ENCODE measurements around the gene EHBP1L1.
A peak's percentile ranks its signal among the peaks of the same experiment; 100 is the strongest.
"Not testable (repeated sequence)": the region's sequence is repeated elsewhere in the genome, so short reads cannot be mapped to it uniquely, and the experiment has no call there.

The EHBP1L1 gene

GRCh38 chr11:65562020-65562419, 13.8 kb upstream of the EHBP1L1 start:
- Histone ChIP-seq H2BK12ac (ENCODE audit: low read length) (no peak overlapping the region), H3K4ac (ENCODE audit: low read depth, low read length) (no peak overlapping the region), H3K79me2 (ENCODE audit: control insufficient read depth, insufficient read depth, low read length, poor library complexity) (peaks cover 6% of the 10 kb centered on the region), H3K36me3 (ENCODE audit: control insufficient read depth in 1 of 2, insufficient read depth in 2 of 2, low read length in 2 of 2) (no peaks in the 10 kb centered on the region), H4K12ac (ENCODE audit: low read depth, low read length) (no peak overlapping the region), H4K91ac (ENCODE audit: low read depth, low read length) (no peak overlapping the region), H2BK5ac (ENCODE audit: low read depth, low read length, poor library complexity) (no peak overlapping the region), H4K8ac (ENCODE audit: low read depth, low read length) (no peak overlapping the region), H3K14ac (ENCODE audit: low read length) (no peak overlapping the region), H3K4me3 (ENCODE audit: low read depth, low read length) (no peak overlapping the region), H3K27me3 (ENCODE audit: insufficient read depth, low read length) (no peaks in the 10 kb centered on the region), H3K9ac (ENCODE audit: low read length) (no peak overlapping the region), H3K27ac (ENCODE audit: low read depth, low read length) (no peak overlapping the region), H3K79me1 (ENCODE audit: low read length) (peaks cover 27% of the 10 kb centered on the region), H3K9me3 (ENCODE audit: insufficient read depth, low read depth, low read length) (no peaks in the 10 kb centered on the region), H2BK120ac (ENCODE audit: insufficient read depth, low read length, poor library complexity) (no peak overlapping the region), H3K23ac (ENCODE audit: low read length) (no peak overlapping the region), H2AK5ac (ENCODE audit: low read length) (no peak overlapping the region), H2AFZ (ENCODE audit: insufficient read depth, low read length, poor library complexity) (no peak overlapping the region), H3K4me1 (ENCODE audit: control insufficient read depth in 1 of 2, insufficient read depth in 2 of 2, low read length in 2 of 2) (peaks cover 24 to 33% of the 10 kb centered on the region in 2 experiments), H3K4me2 (ENCODE audit: low read length) (no peak overlapping the region), H3K18ac (ENCODE audit: low read length) (no peak overlapping the region)
- no CpG with 5 or more reads among the region's 7 CpGs for WGBS (ENCODE audit: extremely low coverage, insufficient coverage, insufficient read length)
- DNase-seq = no peak

- H3K27me3 ChIP-seq (ENCODE audit: insufficient read depth, low read length) = no peaks in the 10 kb centered on the region
- H4K91ac ChIP-seq (ENCODE audit: low read depth, low read length) = no peak overlapping the region
- no peak overlapping the region for H2BK12ac ChIP-seq (ENCODE audit: low read length)
- H3K79me2 ChIP-seq (ENCODE audit: control insufficient read depth, insufficient read depth, low read length, poor library complexity) = peaks cover 6% of the 10 kb centered on the region
- no peak overlapping the region for H3K4me3 ChIP-seq (ENCODE audit: low read depth, low read length)
- no peak overlapping the region for H3K9ac ChIP-seq (ENCODE audit: low read length)
- H3K4me1 ChIP-seq (ENCODE audit: control insufficient read depth in 1 of 2, insufficient read depth in 2 of 2, low read length in 2 of 2) = peaks cover 18 to 27% of the 10 kb centered on the region in 2 experiments
- no peak overlapping the region for H3K4me2 ChIP-seq (ENCODE audit: low read length)
- H2BK120ac ChIP-seq (ENCODE audit: insufficient read depth, low read length, poor library complexity) = no peak overlapping the region
- H3K27ac ChIP-seq (ENCODE audit: low read depth, low read length) = no peak overlapping the region
- no peak overlapping the region for H2BK5ac ChIP-seq (ENCODE audit: low read depth, low read length, poor library complexity)
- no peak overlapping the region for H3K14ac ChIP-seq (ENCODE audit: low read length)
- H4K12ac ChIP-seq (ENCODE audit: low read depth, low read length) = no peak overlapping the region
- H3K36me3 ChIP-seq (ENCODE audit: control insufficient read depth in 1 of 2, insufficient read depth in 2 of 2, low read length in 2 of 2) = no peaks in the 10 kb centered on the region
- no peaks in the 10 kb centered on the region for H3K9me3 ChIP-seq (ENCODE audit: insufficient read depth, low read depth, low read length)
- no peak overlapping the region for H4K8ac ChIP-seq (ENCODE audit: low read depth, low read length)
- no peak overlapping the region for H2AFZ ChIP-seq (ENCODE audit: insufficient read depth, low read length, poor library complexity)
- WGBS (ENCODE audit: extremely low coverage, insufficient coverage, insufficient read length) = no CpG with 5 or more reads among the region's 9 CpGs
- no peak overlapping the region for H3K18ac ChIP-seq (ENCODE audit: low read length)
- H2AK5ac ChIP-seq (ENCODE audit: low read length) = no peak overlapping the region
- H3K79me1 ChIP-seq (ENCODE audit: low read length) = peaks cover 23% of the 10 kb centered on the region
- H3K4ac ChIP-seq (ENCODE audit: low read depth, low read length) = no peak overlapping the region
- H3K23ac ChIP-seq (ENCODE audit: low read length) = no peak overlapping the region
- peak in 1 of 2 donors; percentile 31 for DNase-seq
Measured at GRCh38 chr11:65562788-65563187, 13.1 kb upstream of the EHBP1L1 start.

- peak; percentile 91 to 93 for DNase-seq
- peaks cover 18% of the 10 kb centered on the region for H3K79me1 ChIP-seq (ENCODE audit: low read length)
- no peak overlapping the region for H2AK5ac ChIP-seq (ENCODE audit: low read length)
- no peak overlapping the region for H3K14ac ChIP-seq (ENCODE audit: low read length)
- H3K79me2 ChIP-seq (ENCODE audit: control insufficient read depth, insufficient read depth, low read length, poor library complexity) = peaks cover 2% of the 10 kb centered on the region
- no peak overlapping the region for H4K91ac ChIP-seq (ENCODE audit: low read depth, low read length)
- H3K27ac ChIP-seq (ENCODE audit: low read depth, low read length) = no peak overlapping the region
- no peak overlapping the region for H2BK12ac ChIP-seq (ENCODE audit: low read length)
- H3K18ac ChIP-seq (ENCODE audit: low read length) = no peak overlapping the region
- H3K9ac ChIP-seq (ENCODE audit: low read length) = no peak overlapping the region
- H3K4ac ChIP-seq (ENCODE audit: low read depth, low read length) = no peak overlapping the region
- H4K12ac ChIP-seq (ENCODE audit: low read depth, low read length) = no peak overlapping the region
- H4K8ac ChIP-seq (ENCODE audit: low read depth, low read length) = no peak overlapping the region
- H3K23ac ChIP-seq (ENCODE audit: low read length) = no peak overlapping the region
- H3K4me3 ChIP-seq (ENCODE audit: low read depth, low read length) = no peak overlapping the region
- no peaks in the 10 kb centered on the region for H3K9me3 ChIP-seq (ENCODE audit: insufficient read depth, low read depth, low read length)
- H3K4me1 ChIP-seq (ENCODE audit: control insufficient read depth in 1 of 2, insufficient read depth in 2 of 2, low read length in 2 of 2) = peaks cover 17 to 26% of the 10 kb centered on the region in 2 experiments
- H3K4me2 ChIP-seq (ENCODE audit: low read length) = no peak overlapping the region
- no peak overlapping the region for H2AFZ ChIP-seq (ENCODE audit: insufficient read depth, low read length, poor library complexity)
- H3K36me3 ChIP-seq (ENCODE audit: control insufficient read depth in 1 of 2, insufficient read depth in 2 of 2, low read length in 2 of 2) = no peaks in the 10 kb centered on the region
- no peak overlapping the region for H2BK120ac ChIP-seq (ENCODE audit: insufficient read depth, low read length, poor library complexity)
- no peak overlapping the region for H2BK5ac ChIP-seq (ENCODE audit: low read depth, low read length, poor library complexity)
- no CpG with 5 or more reads among the region's 4 CpGs for WGBS (ENCODE audit: extremely low coverage, insufficient coverage, insufficient read length)
- no peaks in the 10 kb centered on the region for H3K27me3 ChIP-seq (ENCODE audit: insufficient read depth, low read length)
Measured at GRCh38 chr11:65563601-65564000, 12.3 kb upstream of the EHBP1L1 start.

GRCh38 chr11:65564879-65565559, 10.8 kb upstream of the EHBP1L1 start:
- not testable (repeated sequence) for H3K9me3 ChIP-seq (ENCODE audit: insufficient read depth, low read depth, low read length); H3K27me3 ChIP-seq (ENCODE audit: insufficient read depth, low read length); H3K4me3 ChIP-seq (ENCODE audit: low read depth, low read length); DNase-seq; H2BK12ac ChIP-seq (ENCODE audit: low read length); H4K8ac ChIP-seq (ENCODE audit: low read depth, low read length); H3K14ac ChIP-seq (ENCODE audit: low read length); H2AK5ac ChIP-seq (ENCODE audit: low read length); H3K18ac ChIP-seq (ENCODE audit: low read length); H3K9ac ChIP-seq (ENCODE audit: low read length); H2BK120ac ChIP-seq (ENCODE audit: insufficient read depth, low read length, poor library complexity); H4K12ac ChIP-seq (ENCODE audit: low read depth, low read length); H3K4me2 ChIP-seq (ENCODE audit: low read length); H3K36me3 ChIP-seq (ENCODE audit: control insufficient read depth in 1 of 2, insufficient read depth in 2 of 2, low read length in 2 of 2); H3K79me2 ChIP-seq (ENCODE audit: control insufficient read depth, insufficient read depth, low read length, poor library complexity); H3K4ac ChIP-seq (ENCODE audit: low read depth, low read length); H3K27ac ChIP-seq (ENCODE audit: low read depth, low read length); H2AFZ ChIP-seq (ENCODE audit: insufficient read depth, low read length, poor library complexity); H3K23ac ChIP-seq (ENCODE audit: low read length); H4K91ac ChIP-seq (ENCODE audit: low read depth, low read length); H2BK5ac ChIP-seq (ENCODE audit: low read depth, low read length, poor library complexity)
- Histone ChIP-seq H3K4me1 (ENCODE audit: control insufficient read depth in 1 of 2, insufficient read depth in 2 of 2, low read length in 2 of 2) (peaks cover 17 to 19% of the 10 kb centered on the region in 2 experiments), H3K79me1 (ENCODE audit: low read length) (peaks cover 16% of the 10 kb centered on the region)
- no CpG with 5 or more reads among the region's 12 CpGs for WGBS (ENCODE audit: extremely low coverage, insufficient coverage, insufficient read length)

All from trophoblast cell (in vitro differentiated cells and primary cell).